Measurements from ENCODE around the gene IL1R1. TPM values are rescaled to one million over a fixed set of nuclear protein-coding genes. Genes with fewer than 3 reads are reported as not detected.

Gene IL1R1
- total RNA-seq, 1 experiment from 2014 or later: 0.39 TPM

GRCh38 chr2:102119255-102119654 lies 23.3 kb upstream of the IL1R1 start:
- Histone ChIP-seq H3K23ac (ENCODE audit: insufficient read length, low read depth, low read length) (no peak overlapping the region), H2BK120ac (ENCODE audit: low read depth, low read length, poor library complexity, severe bottlenecking) (no peak overlapping the region), H2AFZ (ENCODE audit: low read length) (no peak overlapping the region), H2AK5ac (ENCODE audit: insufficient read length, low read length) (no peak overlapping the region), H3T11ph (ENCODE audit: low read length) (no peak overlapping the region), H3K14ac (ENCODE audit: insufficient read depth, low read length) (no peak overlapping the region), H3K4me1 (ENCODE audit: insufficient read depth, low read length) (no peaks in the 10 kb centered on the region), H3K27me3 (ENCODE audit: insufficient read depth, low read length) (no peaks in the 10 kb centered on the region), H2BK12ac (ENCODE audit: insufficient read length, low read depth, low read length) (no peak overlapping the region), H4K20me1 (ENCODE audit: control insufficient read depth, insufficient read depth, insufficient read length) (no peaks in the 10 kb centered on the region), H3K18ac (ENCODE audit: insufficient read length, low read depth, low read length) (no peak overlapping the region), H4K91ac (ENCODE audit: insufficient read length, low read depth, low read length) (no peak overlapping the region), H3K79me2 (ENCODE audit: insufficient read depth, low read length) (no peaks in the 10 kb centered on the region), H3K56ac (ENCODE audit: insufficient read length, low read depth, low read length) (no peak overlapping the region), H3K9ac (ENCODE audit: extremely low read depth, insufficient read length, low read length) (no peak overlapping the region), H3K9me3 (ENCODE audit: control insufficient read depth, low read depth, low read length) (no peaks in the 10 kb centered on the region), H3K27ac (ENCODE audit: insufficient read length, low read depth, low read length) (no peak overlapping the region), H4K5ac (ENCODE audit: insufficient read length, low read depth, low read length) (no peak overlapping the region), H2BK15ac (ENCODE audit: low read depth, low read length) (no peak overlapping the region), H2BK5ac (ENCODE audit: insufficient read length, low read length) (no peak overlapping the region), H3K79me1 (ENCODE audit: insufficient read depth, low read depth, low read length, poor library complexity, severe bottlenecking) (no peaks in the 10 kb centered on the region), H3K23me2 (ENCODE audit: insufficient read length, low read depth, low read length, poor library complexity, severe bottlenecking) (no peaks in the 10 kb centered on the region), H4K8ac (replicated peaks; ENCODE audit: insufficient read length, low read depth, low read length) (no peak overlapping the region), H2BK20ac (ENCODE audit: low read depth, low read length, poor library complexity, severe bottlenecking) (no peak overlapping the region), H3K4me2 (ENCODE audit: insufficient read depth, insufficient read length, low read length) (no peak overlapping the region), H3K4ac (ENCODE audit: low read depth, low read length) (no peak overlapping the region)
- WGBS (ENCODE audit: extremely low coverage, insufficient read length, low lambda C conversion rate): no CpG with 5 or more reads among the region's 1 CpG
- DNase-seq: no peak
- H3K4me1 Mint-ChIP-seq: no peaks in the 10 kb centered on the region
- H3K27ac Mint-ChIP-seq: no peak overlapping the region
- no peaks in the 10 kb centered on the region for H3K36me3 Mint-ChIP-seq (ENCODE audit: insufficient read depth in 1 of 3, low read depth in 3 of 3)
- H3K4me3 Mint-ChIP-seq: no peak overlapping the region
- no peaks in the 10 kb centered on the region for H3K9me3 Mint-ChIP-seq
- H3K27me3 Mint-ChIP-seq (ENCODE audit: low read depth): no peaks in the 10 kb centered on the region
- TF ChIP-seq CTCF (conservative IDR thresholded peaks at IDR 0.05): no peak
